GM08714 (cell line): ENCODE data around the gene DNAJC18.
"Not testable (repeated sequence)": the region's sequence is repeated elsewhere in the genome, so short reads cannot be mapped to it uniquely, and the experiment has no call there.

ENCODE experiments used
- H3K4me3 ChIP-seq: fragments of 200-500 bp; sonication (Bioruptor generic); 2 replicates; pipeline ENCODE4 v1.5.1; 2014; ENCODE audit warnings: mild to moderate bottlenecking, low read length, inconsistent platforms
- ZNF274 ChIP-seq: IDR thresholded peaks from 2 replicates; pipeline ENCODE4 v1.6.1; 2012; ENCODE audit warnings: mild to moderate bottlenecking, low read depth, low read length

Gene DNAJC18

DNA sequence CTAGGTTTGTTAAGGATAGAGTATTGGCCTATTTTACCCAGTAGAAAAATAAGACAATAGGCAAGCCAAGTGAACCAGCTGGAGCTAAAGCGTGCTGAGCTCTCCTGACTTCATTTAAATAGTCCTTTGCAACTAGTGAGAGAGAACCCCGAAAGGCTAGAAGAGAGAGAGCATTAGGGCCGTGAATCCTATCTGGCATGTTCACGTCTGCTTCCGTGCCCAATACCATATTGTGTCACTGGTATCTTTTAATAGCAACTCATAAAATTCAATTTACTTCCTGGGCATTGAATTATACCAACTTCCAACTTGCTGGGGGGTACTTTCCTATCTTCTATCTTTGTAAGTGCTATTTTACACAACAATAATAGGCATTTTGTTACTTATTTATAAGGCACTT is 13.8 kb downstream of the DNAJC18 start:
- no peak overlapping the region for H3K4me3 ChIP-seq
- TF ChIP-seq ZNF274 = no peak

DNA sequence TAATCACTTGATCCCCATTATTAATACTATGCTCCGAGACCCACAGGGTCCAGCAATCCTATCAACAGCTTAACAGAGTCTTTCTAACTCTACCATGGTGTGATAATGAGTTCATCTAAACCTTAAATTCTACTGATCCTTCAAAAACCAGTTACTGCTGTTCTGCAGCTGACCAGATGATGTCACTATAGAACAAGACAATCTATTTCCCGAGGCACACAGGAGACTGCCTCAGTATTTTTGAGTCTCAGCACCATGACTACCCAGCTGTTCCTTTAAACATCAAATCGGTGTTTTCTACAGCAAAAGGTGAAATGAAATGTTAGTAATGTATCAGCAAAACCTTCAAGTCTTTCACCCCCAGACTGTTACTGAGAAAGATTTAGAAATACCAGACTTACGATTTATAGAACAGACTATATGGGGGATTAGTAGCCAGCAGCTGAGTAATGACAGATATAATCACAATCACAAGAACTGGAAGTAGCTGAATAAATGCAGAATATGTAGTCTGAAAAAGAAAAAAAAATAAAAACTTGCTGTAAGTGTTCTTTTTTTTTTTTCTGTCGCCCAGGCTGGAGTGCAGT is 16.9 kb downstream of the DNAJC18 start:
- no peak for TF ChIP-seq ZNF274

DNA sequence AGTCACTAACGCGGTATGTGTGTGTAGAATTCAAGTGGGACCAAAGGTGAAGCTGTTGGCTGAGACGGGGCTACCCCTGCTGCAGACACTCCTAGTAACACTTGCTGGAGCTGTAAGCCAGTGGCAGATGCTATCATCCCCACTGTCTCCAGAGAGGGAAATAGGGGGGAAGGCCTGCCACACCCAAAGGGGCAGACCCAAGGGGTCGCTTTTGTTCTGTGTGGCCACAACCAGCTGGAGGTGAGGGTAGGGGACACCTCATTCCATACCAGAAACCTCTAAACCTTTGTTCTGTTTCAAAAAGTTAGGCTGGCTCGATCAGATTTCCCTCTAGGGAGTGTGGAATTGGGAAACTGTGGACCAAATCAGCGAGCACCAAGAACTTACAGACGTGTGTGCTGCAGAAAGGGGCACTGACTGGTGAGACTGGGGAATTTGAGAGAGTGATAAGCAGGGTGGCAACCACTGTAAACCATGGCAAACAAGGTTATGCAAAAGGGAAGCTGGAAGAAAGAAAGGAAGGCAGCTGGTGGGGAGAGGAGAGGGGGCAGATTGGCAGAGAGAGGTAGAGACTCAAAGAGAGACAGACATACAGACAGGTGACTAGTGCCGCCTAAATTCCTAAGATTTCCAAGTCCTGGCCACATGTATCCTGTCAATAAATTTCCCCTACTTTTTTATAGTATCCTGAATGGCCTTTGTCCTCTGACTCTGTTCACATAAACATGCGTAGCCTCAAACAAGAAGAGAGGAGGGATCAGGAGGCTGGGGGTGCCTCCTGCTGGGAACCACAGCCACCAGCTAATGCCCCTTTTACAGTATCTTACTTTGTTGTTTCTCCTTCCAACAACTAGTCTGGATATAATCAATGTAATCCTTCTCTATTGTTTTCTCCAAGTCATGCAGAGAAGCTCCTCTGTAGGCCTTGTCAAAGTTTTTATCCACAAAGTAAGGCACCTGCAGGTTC is 19.8 kb downstream of the DNAJC18 start:
- H3K4me3 ChIP-seq = no peak overlapping the region
- no peak for TF ChIP-seq ZNF274

More for the DNA sequence above, 16.9 kb downstream of the DNAJC18 start:
- H3K4me3 ChIP-seq = no peak overlapping the region

DNA sequence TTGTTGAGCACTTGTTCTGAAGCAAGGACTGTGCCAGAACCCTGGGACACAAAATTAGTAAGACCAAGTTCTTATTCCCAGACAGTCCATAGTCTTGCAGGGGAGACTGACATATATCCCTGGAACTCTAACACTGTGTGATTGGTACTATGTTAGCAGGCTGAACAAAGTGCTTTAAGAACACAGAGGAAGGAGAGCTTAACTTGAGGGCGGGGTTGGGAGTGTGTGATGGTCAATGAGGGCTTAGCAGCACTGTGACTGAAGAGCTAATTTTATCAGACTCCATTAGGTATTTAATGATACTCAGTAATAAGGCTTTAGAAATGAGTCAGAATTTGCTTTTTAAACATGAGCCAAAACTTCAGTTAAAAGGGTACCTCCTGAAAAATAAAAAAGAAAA is 20.5 kb downstream of the DNAJC18 start:
- no peak for TF ChIP-seq ZNF274
- no peak overlapping the region for H3K4me3 ChIP-seq

DNA sequence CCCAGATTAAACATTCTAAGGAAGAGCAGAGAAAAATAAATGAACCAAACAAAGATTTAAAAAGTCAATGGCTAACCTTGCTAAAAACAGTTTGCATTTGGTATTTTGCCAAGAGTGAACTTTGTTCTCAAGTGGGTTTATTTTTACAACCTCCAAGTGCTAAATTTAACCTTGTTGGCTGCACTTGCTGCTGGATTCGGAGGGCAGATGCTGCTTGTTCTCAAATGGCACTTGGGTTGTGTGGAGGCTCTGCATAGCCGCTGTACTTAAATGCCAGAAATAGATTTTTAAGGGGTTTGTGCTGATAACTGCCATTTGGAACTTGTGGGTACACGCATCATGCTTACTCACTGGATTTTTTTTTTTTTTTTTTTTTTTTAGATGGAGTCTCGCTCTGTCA is 22.1 kb downstream of the DNAJC18 start:
- TF ChIP-seq ZNF274 = no peak
- H3K4me3 ChIP-seq = no peak overlapping the region

DNA sequence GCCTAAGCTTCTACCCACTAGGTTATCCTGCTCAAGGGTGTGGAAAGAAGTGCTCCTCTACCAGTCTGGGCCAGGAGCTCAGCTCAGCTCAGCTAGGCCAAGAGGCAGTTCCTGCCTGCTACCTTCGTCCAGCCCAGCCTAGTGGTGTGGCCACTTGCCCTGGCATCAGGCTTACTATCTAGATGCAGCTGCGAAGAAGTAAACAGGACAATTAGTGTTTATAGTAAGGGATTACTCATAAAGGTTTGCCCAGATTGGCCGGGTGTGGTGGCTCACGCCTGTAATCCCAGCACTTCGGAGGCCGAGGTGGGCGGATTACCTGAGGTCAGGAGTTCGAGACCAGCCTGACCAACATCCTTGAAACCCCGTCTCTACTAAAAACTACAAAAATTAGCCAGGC is 22.7 kb downstream of the DNAJC18 start:
- no peak overlapping the region for H3K4me3 ChIP-seq
- no peak for TF ChIP-seq ZNF274

DNA sequence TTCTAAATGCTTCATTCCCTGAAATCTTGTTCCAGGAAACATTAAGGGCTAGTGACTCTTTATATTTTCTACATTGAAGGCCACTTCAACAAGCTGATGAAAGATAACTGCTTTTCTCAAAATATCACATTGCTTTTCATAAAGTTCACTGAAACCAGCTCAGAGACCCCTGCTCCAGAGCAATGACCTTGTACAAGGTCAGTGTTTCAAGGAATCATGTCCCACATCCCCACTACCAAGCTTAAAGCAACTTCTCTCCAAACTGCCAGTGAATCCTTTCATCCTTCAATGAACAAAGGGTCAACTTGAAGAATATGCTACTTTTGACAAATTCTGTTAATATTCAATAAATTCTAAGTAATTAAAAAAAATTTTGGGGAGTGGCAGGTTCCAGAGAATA is 23.5 kb downstream of the DNAJC18 start:
- H3K4me3 ChIP-seq = no peak overlapping the region
- TF ChIP-seq ZNF274 = no peak

DNA sequence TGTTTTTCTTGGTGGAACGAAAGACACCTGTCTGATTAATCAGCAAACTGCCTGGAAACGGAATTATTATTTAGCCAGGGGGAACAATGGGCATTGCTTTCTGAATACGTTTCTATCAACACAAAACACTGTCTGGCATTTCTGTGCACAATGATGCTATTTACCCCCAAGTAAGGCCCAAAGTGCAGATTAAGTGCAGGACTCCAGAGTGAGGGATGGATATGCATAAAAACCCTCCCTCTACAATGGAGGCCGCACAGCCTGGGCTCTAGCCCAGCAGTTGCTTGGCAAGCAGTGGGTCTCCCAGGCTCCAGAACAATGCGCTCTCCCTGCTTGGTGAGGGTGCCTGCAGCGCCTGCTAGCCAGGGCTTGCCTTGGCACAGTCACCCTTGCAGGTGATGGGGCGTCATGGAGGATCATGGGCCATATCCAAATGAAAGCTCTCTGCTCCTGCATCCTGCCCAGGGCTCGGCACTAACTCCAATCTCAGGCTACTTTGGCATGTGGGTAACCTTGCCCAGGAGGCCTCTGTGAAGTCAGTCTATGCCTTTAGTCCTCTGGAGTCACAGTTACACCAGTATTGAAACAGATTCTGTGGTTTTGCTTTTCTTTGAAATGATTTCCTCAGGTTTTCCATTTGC is 24.0 kb downstream of the DNAJC18 start:
- no peak for TF ChIP-seq ZNF274
- no peak overlapping the region for H3K4me3 ChIP-seq

DNA sequence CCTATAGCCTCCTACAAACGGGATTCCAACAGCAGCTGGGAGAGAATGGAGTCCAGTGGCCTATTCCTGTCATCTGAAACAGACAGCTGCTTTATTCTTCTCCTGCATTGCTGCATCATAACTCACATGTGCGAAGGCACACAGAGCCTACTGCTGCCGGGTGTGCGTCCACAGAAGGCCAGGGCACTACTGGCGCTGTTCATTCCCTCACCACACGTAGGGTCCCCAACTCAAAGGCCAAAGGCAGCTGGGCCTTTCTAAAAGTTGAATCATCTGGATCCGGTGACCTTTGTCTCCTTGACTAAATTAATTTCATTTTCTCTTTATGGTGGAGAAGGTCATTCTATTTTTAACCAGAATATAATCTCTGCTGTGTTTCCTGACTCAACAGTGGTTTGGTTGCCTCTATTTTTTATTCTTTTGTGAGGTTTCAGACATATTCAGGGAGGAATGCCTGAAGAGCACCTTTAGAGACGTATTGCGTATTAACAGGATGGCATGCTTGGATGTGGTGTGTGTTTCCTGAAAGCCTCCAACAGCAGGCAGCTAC is 24.7 kb downstream of the DNAJC18 start:
- no peak for TF ChIP-seq ZNF274
- H3K4me3 ChIP-seq = no peak overlapping the region

DNA sequence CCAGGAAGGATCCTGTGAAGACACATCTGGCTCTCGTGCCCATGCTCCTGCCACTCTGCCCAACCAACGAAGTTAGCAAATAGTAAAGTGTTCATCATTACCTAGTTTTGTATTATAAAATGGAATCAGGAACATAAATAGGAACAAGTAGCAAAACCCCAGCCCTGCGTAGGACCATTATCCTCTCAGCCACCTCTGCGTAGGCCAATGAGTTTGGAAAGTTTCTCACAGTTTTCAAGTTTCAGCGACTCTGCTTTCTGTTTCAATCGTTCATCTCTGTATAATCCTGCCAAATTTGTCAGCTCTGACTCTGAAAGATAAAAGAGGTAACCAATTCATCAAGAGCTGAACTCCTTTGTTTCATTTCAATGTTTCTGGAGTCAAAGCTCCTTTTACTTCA is 25.4 kb downstream of the DNAJC18 start:
- no peak for TF ChIP-seq ZNF274
- no peak overlapping the region; the same call in 1 of the 2 replicates for H3K4me3 ChIP-seq

DNA sequence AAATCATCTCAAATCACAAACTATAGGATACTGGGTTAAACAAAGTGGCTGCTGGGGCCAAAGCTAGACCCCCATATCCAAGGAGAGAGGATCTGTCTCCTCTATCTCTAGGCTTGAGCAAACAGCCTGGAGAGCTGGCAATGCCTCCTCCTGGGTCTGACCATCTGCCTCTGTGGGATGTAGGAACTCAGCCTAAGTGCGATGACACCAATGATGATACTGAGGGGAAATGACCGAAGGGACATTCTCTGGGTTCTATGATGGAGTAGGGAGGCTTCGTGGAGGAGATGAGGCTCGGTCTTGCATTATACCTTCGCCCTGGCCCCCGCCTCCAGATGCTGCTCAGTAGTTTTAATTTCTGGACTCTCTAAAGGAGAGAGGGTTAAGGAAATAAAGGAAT is 26.2 kb downstream of the DNAJC18 start:
- TF ChIP-seq ZNF274 = no peak
- H3K4me3 ChIP-seq = no peak overlapping the region

DNA sequence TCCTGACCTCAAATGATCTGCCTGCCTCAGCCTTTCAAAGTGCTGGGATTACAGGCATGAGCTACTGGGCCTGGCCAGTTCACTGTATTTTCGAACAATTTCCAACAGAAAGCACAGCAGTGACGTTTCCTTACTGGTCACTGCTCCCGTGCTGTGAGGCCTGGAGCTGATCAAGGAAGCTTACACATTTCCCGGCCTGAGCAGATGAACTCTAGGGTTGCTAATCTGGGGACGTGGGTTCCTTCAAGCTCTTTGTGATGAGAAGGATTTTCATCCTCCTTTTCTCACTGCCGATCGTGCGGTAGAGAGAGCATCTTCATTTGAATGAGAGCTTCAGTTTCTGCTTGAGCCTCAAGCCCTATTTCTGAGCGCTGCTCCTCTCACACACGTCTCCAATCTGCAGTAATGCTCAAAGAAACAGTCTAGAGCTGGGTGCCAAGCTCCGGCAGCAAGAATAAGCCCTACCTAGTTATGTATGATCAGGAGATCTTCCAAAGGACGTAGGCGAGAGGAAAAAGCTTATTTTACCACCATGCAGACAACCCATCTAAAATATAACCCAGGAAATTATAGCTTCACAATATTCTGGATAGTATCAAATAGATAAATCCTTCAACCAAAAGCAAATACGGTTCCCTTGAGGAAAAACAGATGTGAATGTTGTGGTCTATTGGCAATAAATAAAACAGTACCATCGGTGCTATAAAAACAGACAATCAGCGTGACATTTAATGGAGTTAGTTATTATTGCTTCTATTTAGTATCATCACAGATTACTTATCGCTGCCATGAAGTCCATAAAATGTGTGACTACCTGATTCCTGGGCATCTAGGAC is 28.1 kb downstream of the DNAJC18 start:
- TF ChIP-seq ZNF274 = no peak
- no peak overlapping the region for H3K4me3 ChIP-seq

DNA sequence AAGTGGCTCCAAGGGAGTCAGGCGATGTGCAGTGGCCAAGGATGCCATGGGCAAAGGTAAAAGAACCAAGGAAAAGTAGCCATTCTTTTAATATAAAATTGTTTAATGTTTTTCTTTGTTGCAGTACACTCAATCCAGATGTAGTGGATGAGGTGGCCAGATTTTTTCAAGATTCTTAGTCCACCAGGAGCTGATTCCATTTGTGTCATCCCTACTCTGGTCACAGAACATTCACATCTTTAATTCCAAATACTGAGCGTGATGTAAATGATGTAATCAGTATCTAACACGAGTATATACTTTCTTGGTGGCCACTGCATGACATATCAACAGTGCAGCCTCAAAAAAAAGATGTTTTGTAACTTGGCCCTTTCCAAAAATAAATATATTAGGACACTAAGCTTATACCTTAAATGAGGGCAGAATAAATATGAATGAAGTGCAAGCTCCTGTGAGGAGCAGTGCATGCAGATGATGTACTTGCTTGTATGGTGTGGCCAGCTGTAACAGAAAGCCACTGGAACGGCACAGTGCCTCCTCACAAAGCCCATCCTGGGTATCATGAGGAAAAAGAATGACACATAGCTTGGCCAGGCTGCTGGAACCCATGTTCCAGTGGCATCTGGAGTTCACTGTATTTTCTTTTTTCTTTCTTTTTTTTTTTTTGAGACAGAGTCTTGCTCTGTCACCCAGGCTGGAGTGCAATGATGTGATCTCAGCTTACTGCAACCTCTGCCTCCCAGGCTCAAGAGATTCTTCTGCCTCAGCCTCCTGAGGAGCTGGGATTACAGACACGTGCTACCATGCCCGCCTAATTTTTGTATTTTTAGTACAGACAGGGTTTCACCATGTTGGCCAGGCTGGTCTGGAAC is 29.0 kb downstream of the DNAJC18 start:
- H3K4me3 ChIP-seq = no peak overlapping the region
- no peak for TF ChIP-seq ZNF274

DNA sequence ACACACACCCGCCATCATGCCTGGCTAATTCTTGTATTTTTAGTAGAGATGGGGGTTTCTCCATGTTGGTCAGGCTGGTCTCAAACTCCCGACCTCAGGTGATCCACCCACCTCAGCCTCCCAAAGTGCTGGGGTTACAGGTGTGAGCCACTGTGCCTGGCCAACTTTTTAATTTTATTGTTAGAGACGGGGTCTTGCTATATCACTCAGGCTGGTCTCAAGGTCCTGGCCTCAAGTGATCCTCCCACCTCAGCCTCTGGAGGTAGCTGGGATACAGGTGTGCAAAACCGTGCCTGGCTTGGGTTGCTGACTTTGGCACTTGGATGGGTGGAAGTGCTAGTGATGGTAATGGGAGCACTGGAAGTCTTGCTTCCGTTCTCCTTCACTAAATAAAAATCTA is 30.2 kb downstream of the DNAJC18 start:
- not testable (repeated sequence) for H3K4me3 ChIP-seq
